Liver (tissue), 9 donors: Measurements from ENCODE around the gene RABGGTA. TPM values are rescaled to one million over a fixed set of nuclear protein-coding genes. Genes with fewer than 3 reads are reported as not detected.

Experiments used
- DNase-seq: peaks from one replicate; pipeline ENCODE4 v3.0.0-alpha.2; 2017; ENCODE audit warnings: low spot score
- H3K27ac ChIP-seq, 2 donors: one replicate each; pipeline ENCODE4 v1.7.0; 2013; ENCODE audit warnings: inconsistent platforms in 2 of 2, low read length in 2 of 2, control low read depth in 1 of 2, low read depth in 1 of 2, mild to moderate bottlenecking in 1 of 2
- H3K27me3 ChIP-seq, 4 donors: one replicate each; pipeline versions ENCODE4 v1.6.1 to v1.7.0; 2013; ENCODE audit warnings: low read length in 3 of 4, inconsistent platforms in 1 of 4, mild to moderate bottlenecking in 1 of 4, moderate library complexity in 1 of 4; ENCODE audit not compliant: control insufficient read depth in 4 of 4, insufficient read depth in 4 of 4
- H3K36me3 ChIP-seq, 4 donors: one replicate each; pipeline versions ENCODE4 v1.6.1 to v1.7.0; 2013; ENCODE audit warnings: low read length in 3 of 4, mild to moderate bottlenecking in 3 of 4, low read depth in 1 of 4, moderate library complexity in 1 of 4; ENCODE audit not compliant: control insufficient read depth in 4 of 4, insufficient read depth in 3 of 4
- H3K4me1 ChIP-seq, 4 donors: one replicate each; pipeline versions ENCODE4 v1.6.1 to v1.7.0; 2013; ENCODE audit warnings: low read length in 3 of 4, mild to moderate bottlenecking in 3 of 4, moderate library complexity in 1 of 4; ENCODE audit not compliant: control insufficient read depth in 4 of 4, insufficient read depth in 4 of 4
- H3K4me3 ChIP-seq, 3 donors: one replicate each; pipeline versions ENCODE4 v1.6.1 to v1.7.0; 2013; ENCODE audit warnings: low read length in 3 of 3, control low read depth in 1 of 3, low read depth in 1 of 3, mild to moderate bottlenecking in 1 of 3
- H3K9ac ChIP-seq, 2 donors: one replicate each; pipeline ENCODE4 v1.7.0; 2013; ENCODE audit warnings: low read length in 2 of 2, mild to moderate bottlenecking in 2 of 2, moderate library complexity in 2 of 2, control low read depth in 1 of 2, low read depth in 1 of 2
- H3K9me3 ChIP-seq, 4 donors: one replicate each; pipeline versions ENCODE4 v1.6.1 to v1.7.0; 2013; ENCODE audit warnings: low read length in 3 of 4; ENCODE audit not compliant: control insufficient read depth in 4 of 4
- EGR1 ChIP-seq, 2 donors: IDR thresholded peaks; 2 replicates each; pipeline ENCODE4 v1.6.1; 2016 to 2018; ENCODE audit warnings: antibody characterized with exemption in 2 of 2, low read depth in 2 of 2
- FOXA1 ChIP-seq: IDR thresholded peaks from 2 replicates; pipeline ENCODE4 v1.6.1; 2016; ENCODE audit warnings: antibody characterized with exemption
- FOXA2 ChIP-seq: IDR thresholded peaks from 2 replicates; pipeline ENCODE4 v1.6.1; 2016; ENCODE audit warnings: antibody characterized with exemption
- GABPA ChIP-seq, 2 donors: IDR thresholded peaks in 1 of 2; conservative IDR thresholded peaks in 1 of 2; 2 replicates each; pipeline ENCODE4 v1.6.1; 2016; ENCODE audit warnings: antibody characterized with exemption in 2 of 2, mild to moderate bottlenecking in 1 of 2, moderate library complexity in 1 of 2
- HNF4A ChIP-seq, 2 donors: conservative IDR thresholded peaks; 2 replicates each; pipeline ENCODE4 v1.6.1; 2016; ENCODE audit warnings: antibody characterized with exemption in 2 of 2, mild to moderate bottlenecking in 2 of 2
- HNF4G ChIP-seq: IDR thresholded peaks from 2 replicates; pipeline ENCODE4 v1.6.1; 2016; ENCODE audit warnings: antibody characterized with exemption
- NR2F2 ChIP-seq: IDR thresholded peaks from 2 replicates; pipeline ENCODE4 v1.6.1; 2016; ENCODE audit warnings: antibody characterized with exemption
- RAD21 ChIP-seq, 2 donors: IDR thresholded peaks; 2 replicates each; pipeline ENCODE4 v1.6.1; 2016; ENCODE audit warnings: antibody characterized with exemption in 2 of 2, mild to moderate bottlenecking in 2 of 2
- SP1 ChIP-seq: IDR thresholded peaks from 2 replicates; pipeline ENCODE4 v1.6.1; 2018; ENCODE audit warnings: antibody characterized with exemption, mild to moderate bottlenecking
- TAF1 ChIP-seq: conservative IDR thresholded peaks from 2 replicates; pipeline ENCODE4 v1.6.1; 2016; ENCODE audit warnings: antibody characterized with exemption, mild to moderate bottlenecking
- YY1 ChIP-seq: IDR thresholded peaks from 2 replicates; pipeline ENCODE4 v1.6.1; 2016; ENCODE audit warnings: antibody characterized with exemption, mild to moderate bottlenecking
- WGBS: extraction: QIAGEN DNeasy Blood & Tissue Kit; methylation state at CpG from one replicate; pipeline ENCODE4 v1.1.7; 2013; 5-methylcytosine and 5-hydroxymethylcytosine counted together
- polyA plus RNA-seq, 2 donors: library from polyadenylated mRNA; stranded (reverse) in 1 of 2; unstranded in 1 of 2; fragments of 200-250 nt in 1 of 2; fragments of >200 nt in 1 of 2; fragmentation: Nextera tagmentation in 1 of 2; extraction: Ambion mirVana in 1 of 2; gene quantifications; one replicate each; pipeline versions ENCODE4 v1.2.1 to v1.2.3, GENCODE V29; 2013 to 2015
- total RNA-seq, 2 donors: library from RNA; depleted of rRNA; stranded (reverse); fragments of >200 nt; gene quantifications; one replicate each; pipeline ENCODE4 v1.2.3, GENCODE V29; 2014
- TF ChIP-seq, protein P1 (sequence below): IDR thresholded peaks from 2 replicates; pipeline ENCODE4 v1.6.1; 2016; ENCODE audit warnings: antibody characterized with exemption
- TF ChIP-seq, protein P2 (sequence below): IDR thresholded peaks from 2 replicates; pipeline ENCODE4 v1.6.1; 2016; ENCODE audit warnings: antibody characterized with exemption, mild to moderate bottlenecking
- TF ChIP-seq, protein P3 (sequence below): fragments of 150-350 bp; IDR thresholded peaks from 2 replicates; pipeline ENCODE4 v1.5.1; 2017; ENCODE audit warnings: improper control_type of control experiment, low read depth, low read length; ENCODE audit not compliant: missing input control
- TF ChIP-seq, protein P4 (sequence below): IDR thresholded peaks from 2 replicates; pipeline ENCODE4 v1.6.1; 2016; ENCODE audit warnings: antibody characterized with exemption
- TF ChIP-seq, protein P5 (sequence below): IDR thresholded peaks from 2 replicates; pipeline ENCODE4 v1.6.1; 2016; ENCODE audit warnings: antibody characterized with exemption
- donor health status: healthy.
- donor health status: healthy.
- donor health status: healthy.
- donor health status: healthy.
- donor health status: healthy.

The RABGGTA gene
- total and polyA plus RNA-seq, 4 donors = 7.5 to 19.7 (median 13.2) TPM

DNA sequence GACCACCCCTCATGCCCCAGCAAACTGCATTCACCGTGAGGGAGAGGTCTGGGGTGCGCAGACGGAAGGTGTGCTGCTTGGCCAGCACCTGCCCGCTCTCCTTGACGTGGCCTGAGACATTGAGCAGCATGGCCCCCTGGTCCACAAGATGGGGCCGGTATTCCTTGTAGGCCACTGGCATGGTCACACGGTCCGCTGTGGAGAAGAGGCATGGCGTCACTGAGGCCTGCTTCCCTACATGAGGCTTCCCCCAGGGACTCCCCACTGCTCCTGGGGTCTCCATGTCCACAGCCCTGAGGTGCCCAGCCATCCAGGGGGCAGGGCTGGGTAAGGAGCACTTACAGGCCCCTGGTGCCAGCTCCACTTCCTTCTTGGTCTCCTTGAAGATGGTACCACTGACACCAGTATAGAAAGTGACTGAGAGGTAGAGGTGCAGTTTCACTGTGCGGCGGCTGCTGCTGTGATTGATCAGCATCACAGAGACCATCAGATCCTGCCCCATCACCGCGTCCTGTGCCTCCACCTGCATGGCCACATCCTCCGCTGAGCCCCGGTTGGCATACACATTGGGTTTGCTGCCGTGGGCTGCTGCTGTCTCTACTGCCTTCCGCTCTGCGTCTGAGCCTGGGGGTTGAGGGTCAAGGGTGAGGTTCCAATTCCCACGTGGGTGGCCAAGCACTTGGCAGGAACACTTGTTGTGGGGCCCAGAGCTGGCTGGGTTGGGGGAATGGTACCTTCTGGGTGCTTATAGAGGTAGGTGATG is 16.6 kb downstream of the RABGGTA start:
- H3K9ac ChIP-seq = no peak overlapping the region
- no peaks in the 10 kb centered on the region for H3K9me3 ChIP-seq
- TF ChIP-seq YY1 (no peak), EGR1 (IDR thresholded peaks at IDR 0.05; ENCODE audit: low read depth in 2 of 2) (no peak), SP1 (no peak), TAF1 (no peak), HNF4A (conservative IDR thresholded peaks at IDR 0.05) (no peak), FOXA1 (no peak), HNF4G (no peak), FOXA2 (no peak), GABPA (IDR thresholded peaks at IDR 0.05 in 1 of 2, conservative IDR thresholded peaks at IDR 0.05 in 1 of 2) (no peak), RAD21 (IDR thresholded peaks at IDR 0.05) (no peak), NR2F2 (no peak)
- TF ChIP-seq, protein P1, sequence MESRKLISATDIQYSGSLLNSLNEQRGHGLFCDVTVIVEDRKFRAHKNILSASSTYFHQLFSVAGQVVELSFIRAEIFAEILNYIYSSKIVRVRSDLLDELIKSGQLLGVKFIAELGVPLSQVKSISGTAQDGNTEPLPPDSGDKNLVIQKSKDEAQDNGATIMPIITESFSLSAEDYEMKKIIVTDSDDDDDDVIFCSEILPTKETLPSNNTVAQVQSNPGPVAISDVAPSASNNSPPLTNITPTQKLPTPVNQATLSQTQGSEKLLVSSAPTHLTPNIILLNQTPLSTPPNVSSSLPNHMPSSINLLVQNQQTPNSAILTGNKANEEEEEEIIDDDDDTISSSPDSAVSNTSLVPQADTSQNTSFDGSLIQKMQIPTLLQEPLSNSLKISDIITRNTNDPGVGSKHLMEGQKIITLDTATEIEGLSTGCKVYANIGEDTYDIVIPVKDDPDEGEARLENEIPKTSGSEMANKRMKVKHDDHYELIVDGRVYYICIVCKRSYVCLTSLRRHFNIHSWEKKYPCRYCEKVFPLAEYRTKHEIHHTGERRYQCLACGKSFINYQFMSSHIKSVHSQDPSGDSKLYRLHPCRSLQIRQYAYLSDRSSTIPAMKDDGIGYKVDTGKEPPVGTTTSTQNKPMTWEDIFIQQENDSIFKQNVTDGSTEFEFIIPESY = no peak
- TF ChIP-seq, protein P2, sequence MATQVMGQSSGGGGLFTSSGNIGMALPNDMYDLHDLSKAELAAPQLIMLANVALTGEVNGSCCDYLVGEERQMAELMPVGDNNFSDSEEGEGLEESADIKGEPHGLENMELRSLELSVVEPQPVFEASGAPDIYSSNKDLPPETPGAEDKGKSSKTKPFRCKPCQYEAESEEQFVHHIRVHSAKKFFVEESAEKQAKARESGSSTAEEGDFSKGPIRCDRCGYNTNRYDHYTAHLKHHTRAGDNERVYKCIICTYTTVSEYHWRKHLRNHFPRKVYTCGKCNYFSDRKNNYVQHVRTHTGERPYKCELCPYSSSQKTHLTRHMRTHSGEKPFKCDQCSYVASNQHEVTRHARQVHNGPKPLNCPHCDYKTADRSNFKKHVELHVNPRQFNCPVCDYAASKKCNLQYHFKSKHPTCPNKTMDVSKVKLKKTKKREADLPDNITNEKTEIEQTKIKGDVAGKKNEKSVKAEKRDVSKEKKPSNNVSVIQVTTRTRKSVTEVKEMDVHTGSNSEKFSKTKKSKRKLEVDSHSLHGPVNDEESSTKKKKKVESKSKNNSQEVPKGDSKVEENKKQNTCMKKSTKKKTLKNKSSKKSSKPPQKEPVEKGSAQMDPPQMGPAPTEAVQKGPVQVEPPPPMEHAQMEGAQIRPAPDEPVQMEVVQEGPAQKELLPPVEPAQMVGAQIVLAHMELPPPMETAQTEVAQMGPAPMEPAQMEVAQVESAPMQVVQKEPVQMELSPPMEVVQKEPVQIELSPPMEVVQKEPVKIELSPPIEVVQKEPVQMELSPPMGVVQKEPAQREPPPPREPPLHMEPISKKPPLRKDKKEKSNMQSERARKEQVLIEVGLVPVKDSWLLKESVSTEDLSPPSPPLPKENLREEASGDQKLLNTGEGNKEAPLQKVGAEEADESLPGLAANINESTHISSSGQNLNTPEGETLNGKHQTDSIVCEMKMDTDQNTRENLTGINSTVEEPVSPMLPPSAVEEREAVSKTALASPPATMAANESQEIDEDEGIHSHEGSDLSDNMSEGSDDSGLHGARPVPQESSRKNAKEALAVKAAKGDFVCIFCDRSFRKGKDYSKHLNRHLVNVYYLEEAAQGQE = no peak
- TF ChIP-seq, protein P3, sequence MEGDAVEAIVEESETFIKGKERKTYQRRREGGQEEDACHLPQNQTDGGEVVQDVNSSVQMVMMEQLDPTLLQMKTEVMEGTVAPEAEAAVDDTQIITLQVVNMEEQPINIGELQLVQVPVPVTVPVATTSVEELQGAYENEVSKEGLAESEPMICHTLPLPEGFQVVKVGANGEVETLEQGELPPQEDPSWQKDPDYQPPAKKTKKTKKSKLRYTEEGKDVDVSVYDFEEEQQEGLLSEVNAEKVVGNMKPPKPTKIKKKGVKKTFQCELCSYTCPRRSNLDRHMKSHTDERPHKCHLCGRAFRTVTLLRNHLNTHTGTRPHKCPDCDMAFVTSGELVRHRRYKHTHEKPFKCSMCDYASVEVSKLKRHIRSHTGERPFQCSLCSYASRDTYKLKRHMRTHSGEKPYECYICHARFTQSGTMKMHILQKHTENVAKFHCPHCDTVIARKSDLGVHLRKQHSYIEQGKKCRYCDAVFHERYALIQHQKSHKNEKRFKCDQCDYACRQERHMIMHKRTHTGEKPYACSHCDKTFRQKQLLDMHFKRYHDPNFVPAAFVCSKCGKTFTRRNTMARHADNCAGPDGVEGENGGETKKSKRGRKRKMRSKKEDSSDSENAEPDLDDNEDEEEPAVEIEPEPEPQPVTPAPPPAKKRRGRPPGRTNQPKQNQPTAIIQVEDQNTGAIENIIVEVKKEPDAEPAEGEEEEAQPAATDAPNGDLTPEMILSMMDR = no peak
- TF ChIP-seq, protein P4, sequence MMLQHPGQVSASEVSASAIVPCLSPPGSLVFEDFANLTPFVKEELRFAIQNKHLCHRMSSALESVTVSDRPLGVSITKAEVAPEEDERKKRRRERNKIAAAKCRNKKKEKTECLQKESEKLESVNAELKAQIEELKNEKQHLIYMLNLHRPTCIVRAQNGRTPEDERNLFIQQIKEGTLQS = no peak
- TF ChIP-seq, protein P5, sequence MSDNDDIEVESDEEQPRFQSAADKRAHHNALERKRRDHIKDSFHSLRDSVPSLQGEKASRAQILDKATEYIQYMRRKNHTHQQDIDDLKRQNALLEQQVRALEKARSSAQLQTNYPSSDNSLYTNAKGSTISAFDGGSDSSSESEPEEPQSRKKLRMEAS = no peak
- H3K4me3 ChIP-seq = no peak overlapping the region
- peaks cover 0 to 11% (median 1%) of the 10 kb centered on the region in 4 donors for H3K36me3 ChIP-seq
- H3K27ac ChIP-seq = no peak overlapping the region
- H3K27me3 ChIP-seq = no peaks in the 10 kb centered on the region
- H3K4me1 ChIP-seq = no peaks in the 10 kb centered on the region
- DNase-seq = no peak
- WGBS = 93% methylated on average over 19 of the region's 19 CpGs
